Measurements from ENCODE around the gene NPS.

NPS gene

GRCh38 chr10:127561647-127562046 is 12.5 kb downstream of the NPS start:
- DNase-seq (ENCODE audit: low read depth, low spot score), result no peak

DNA sequence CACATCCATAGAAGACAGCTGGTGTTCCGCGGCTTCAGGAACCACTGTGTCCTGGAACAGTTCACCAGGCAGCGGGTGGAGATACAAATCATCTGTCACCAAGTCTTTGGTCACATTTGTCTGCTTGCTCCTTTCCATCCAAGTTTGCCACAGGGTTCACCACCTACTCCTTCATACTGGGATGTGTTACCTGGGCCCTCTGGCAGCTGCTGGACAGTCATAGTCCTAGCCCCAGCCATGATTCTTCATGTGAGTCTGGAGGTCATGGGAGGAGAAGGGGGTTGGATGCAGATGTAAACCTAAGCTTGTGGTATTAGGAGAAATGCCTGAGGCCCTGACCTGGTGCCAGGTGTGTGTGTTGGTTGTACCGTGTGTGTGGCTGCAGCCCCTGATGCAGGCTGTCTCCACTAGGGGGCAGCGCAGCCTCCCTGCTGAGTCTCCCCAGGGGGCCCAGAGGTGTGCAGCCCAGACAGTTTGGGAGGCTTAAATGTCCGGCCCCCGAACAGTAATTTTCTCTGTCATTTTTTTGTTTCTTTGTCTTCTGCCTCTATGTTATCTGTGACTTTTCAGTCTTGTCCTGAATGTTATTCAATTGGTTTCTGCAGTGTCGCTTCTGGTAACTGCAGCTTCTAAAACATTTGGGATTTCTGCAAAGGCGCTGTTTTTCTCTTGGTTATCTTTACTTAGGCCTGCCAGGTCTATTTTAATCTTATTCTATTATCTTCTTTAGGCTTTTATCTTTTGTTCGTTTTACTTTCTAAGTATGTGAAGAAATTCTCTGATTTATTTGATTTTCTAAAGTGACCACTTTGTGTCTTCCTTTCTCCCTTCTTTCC is 14.8 kb downstream of the NPS start:
- no peak for DNase-seq (ENCODE audit: low read depth, low spot score)

- DNase-seq (ENCODE audit: low read depth, low spot score), result no peak
Measured at GRCh38 chr10:127564644-127565043, 15.5 kb downstream of the NPS start.

GRCh38 chr10:127565583-127565982 is 16.5 kb downstream of the NPS start:
- DNase-seq (ENCODE audit: low read depth, low spot score), result no peak

- DNase-seq (ENCODE audit: low read depth, low spot score), result no peak
Measured at GRCh38 chr10:127569210-127569609, 20.1 kb downstream of the NPS start.

GRCh38 chr10:127570036-127570435 is 20.9 kb downstream of the NPS start:
- DNase-seq (ENCODE audit: low read depth, low spot score), result no peak

DNA sequence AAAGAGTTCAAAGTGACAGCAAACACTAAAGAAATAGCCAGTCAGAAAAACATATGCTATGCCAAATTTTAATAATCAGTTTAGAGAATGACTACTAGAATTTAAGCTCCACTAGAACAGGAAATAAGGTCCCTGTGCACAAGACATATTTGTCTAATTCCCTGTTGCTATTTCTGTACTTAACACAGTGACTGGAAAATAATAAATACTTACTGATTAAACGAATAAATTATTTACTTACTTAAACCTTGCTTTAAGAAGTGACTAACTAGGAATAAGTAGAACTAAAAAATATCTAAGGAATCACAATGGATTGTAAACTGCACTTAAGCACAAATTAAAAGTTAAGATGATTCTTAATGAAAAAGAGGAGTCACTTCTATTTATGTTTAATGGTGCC is 22.3 kb downstream of the NPS start:
- DNase-seq (ENCODE audit: low read depth, low spot score), result no peak

- DNase-seq (ENCODE audit: low read depth, low spot score), result no peak
Measured at GRCh38 chr10:127576051-127576450, 26.9 kb downstream of the NPS start.

GRCh38 chr10:127576740-127577161 is 27.6 kb downstream of the NPS start:
- DNase-seq (ENCODE audit: low read depth, low spot score), result no peak

GRCh38 chr10:127577376-127578258 is 28.5 kb downstream of the NPS start:
- DNase-seq (ENCODE audit: low read depth, low spot score), result no peak

GRCh38 chr10:127578259-127578960 is 29.3 kb downstream of the NPS start:
- DNase-seq (ENCODE audit: low read depth, low spot score), result no peak

DNA sequence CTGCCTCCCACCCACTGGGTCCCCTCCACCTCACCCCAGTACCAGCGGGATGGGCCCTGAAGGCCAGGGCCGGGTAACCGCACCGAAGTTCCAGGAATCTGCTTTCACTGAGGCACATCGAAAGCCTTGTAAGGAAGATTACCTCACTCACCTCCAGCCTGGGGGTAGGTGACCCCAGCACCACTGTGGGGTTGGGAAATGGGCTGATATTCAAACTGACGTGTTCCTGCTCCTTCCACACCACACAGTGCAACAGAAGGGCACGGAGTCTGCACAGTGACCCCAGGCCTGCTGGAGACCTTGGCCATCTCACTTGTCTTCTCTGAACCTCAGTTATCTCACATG is 29.8 kb downstream of the NPS start:
- DNase-seq (ENCODE audit: low read depth, low spot score), result no peak

GRCh38 chr10:127579640-127580039 is 30.5 kb downstream of the NPS start:
- DNase-seq (ENCODE audit: low read depth, low spot score), result no peak

GRCh38 chr10:127580822-127581221 is 31.7 kb downstream of the NPS start:
- DNase-seq (ENCODE audit: low read depth, low spot score), result no peak

DNA sequence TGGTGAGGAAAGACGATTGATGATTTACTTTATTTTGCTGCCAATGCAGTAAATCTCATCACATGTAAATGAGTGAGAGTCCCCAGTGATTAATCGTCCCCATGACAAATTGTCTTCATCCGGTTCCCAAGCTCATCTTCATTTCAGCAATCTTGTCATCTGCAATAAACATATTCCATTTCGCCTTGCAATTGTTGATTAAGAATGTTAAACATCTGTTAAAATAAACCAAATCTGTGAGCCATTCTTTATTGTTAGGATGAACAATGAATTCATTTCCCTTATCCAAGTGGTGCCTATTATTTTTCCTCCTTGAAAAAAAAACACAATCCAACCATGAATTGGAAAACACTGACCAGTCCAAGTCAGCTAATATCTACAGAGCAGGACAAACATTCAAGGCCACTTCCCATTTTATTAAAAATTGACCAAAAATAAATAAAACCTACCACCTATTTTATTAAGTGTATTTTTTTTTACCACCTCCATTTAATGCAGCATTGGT is 36.5 kb downstream of the NPS start:
- no peak for DNase-seq (ENCODE audit: low read depth, low spot score)

- no peak for DNase-seq (ENCODE audit: low read depth, low spot score)
Measured at GRCh38 chr10:127587668-127588365, 38.7 kb downstream of the NPS start.

GRCh38 chr10:127592586-127592985 is 43.5 kb downstream of the NPS start:
- DNase-seq (ENCODE audit: low read depth, low spot score), result no peak

GRCh38 chr10:127600479-127600878 is 51.4 kb downstream of the NPS start:
- no peak for DNase-seq (ENCODE audit: low read depth, low spot score)

Measured in smooth muscle cell of the brain vasculature (primary cell).